Liver (tissue), 3 donors: ENCODE data around the gene XPO5.
"Not testable (repeated sequence)": the region's sequence is repeated elsewhere in the genome, so short reads cannot be mapped to it uniquely, and the experiment has no call there.

ENCODE experiments used
- EGR1 ChIP-seq, 2 donors: IDR thresholded peaks; 2 replicates each; pipeline ENCODE4 v1.6.1; 2016 to 2018; ENCODE audit warnings: antibody characterized with exemption in 2 of 2, low read depth in 2 of 2
- HNF4G ChIP-seq: IDR thresholded peaks from 2 replicates; pipeline ENCODE4 v1.6.1; 2016; ENCODE audit warnings: antibody characterized with exemption
- JUND ChIP-seq, 2 donors: IDR thresholded peaks; 2 replicates each; pipeline ENCODE4 v1.6.1; 2016; ENCODE audit warnings: antibody characterized with exemption in 2 of 2
- RAD21 ChIP-seq, 2 donors: IDR thresholded peaks; 2 replicates each; pipeline ENCODE4 v1.6.1; 2016; ENCODE audit warnings: antibody characterized with exemption in 2 of 2, mild to moderate bottlenecking in 2 of 2
- TAF1 ChIP-seq: conservative IDR thresholded peaks from 2 replicates; pipeline ENCODE4 v1.6.1; 2016; ENCODE audit warnings: antibody characterized with exemption, mild to moderate bottlenecking
- TF ChIP-seq, protein P1 (sequence below): fragments of 150-350 bp; IDR thresholded peaks from 2 replicates; pipeline ENCODE4 v1.5.1; 2017; ENCODE audit warnings: improper control_type of control experiment, low read depth, low read length; ENCODE audit not compliant: missing input control
- TF ChIP-seq, protein P2 (sequence below): IDR thresholded peaks from 2 replicates; pipeline ENCODE4 v1.6.1; 2016; ENCODE audit warnings: antibody characterized with exemption
- TF ChIP-seq, protein P3 (sequence below): IDR thresholded peaks from 2 replicates; pipeline ENCODE4 v1.6.1; 2016; ENCODE audit warnings: antibody characterized with exemption, mild to moderate bottlenecking
- TF ChIP-seq, protein P4 (sequence below): IDR thresholded peaks from 2 replicates; pipeline ENCODE4 v1.6.1; 2016; ENCODE audit warnings: antibody characterized with exemption
- donor health status: healthy.
- donor health status: healthy.

DNA sequence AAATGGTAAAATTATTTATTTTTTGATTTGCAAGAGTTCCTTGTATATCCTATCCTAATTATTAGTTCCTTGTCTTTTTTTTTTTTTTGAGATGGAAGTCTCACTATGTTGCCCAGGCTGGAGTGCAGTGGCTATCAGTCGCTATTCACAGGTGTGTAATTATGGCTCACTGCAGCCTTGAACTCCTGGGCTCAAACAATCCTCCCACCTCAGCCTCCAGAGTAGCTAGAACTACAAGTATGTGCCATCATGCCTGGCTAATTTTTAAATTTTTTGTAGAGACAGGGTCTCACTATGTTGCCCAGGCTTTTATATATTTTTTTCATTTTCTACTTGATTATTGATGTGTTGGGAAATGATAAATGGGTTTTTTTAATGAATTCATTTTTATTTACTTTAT, 13.7 kb upstream of the XPO5 start:
- TF ChIP-seq, protein P1, sequence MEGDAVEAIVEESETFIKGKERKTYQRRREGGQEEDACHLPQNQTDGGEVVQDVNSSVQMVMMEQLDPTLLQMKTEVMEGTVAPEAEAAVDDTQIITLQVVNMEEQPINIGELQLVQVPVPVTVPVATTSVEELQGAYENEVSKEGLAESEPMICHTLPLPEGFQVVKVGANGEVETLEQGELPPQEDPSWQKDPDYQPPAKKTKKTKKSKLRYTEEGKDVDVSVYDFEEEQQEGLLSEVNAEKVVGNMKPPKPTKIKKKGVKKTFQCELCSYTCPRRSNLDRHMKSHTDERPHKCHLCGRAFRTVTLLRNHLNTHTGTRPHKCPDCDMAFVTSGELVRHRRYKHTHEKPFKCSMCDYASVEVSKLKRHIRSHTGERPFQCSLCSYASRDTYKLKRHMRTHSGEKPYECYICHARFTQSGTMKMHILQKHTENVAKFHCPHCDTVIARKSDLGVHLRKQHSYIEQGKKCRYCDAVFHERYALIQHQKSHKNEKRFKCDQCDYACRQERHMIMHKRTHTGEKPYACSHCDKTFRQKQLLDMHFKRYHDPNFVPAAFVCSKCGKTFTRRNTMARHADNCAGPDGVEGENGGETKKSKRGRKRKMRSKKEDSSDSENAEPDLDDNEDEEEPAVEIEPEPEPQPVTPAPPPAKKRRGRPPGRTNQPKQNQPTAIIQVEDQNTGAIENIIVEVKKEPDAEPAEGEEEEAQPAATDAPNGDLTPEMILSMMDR, result not testable (repeated sequence)
- TF ChIP-seq JUND (IDR thresholded peaks at IDR 0.05); RAD21 (IDR thresholded peaks at IDR 0.05); HNF4G; TAF1; EGR1 (IDR thresholded peaks at IDR 0.05; ENCODE audit: low read depth in 2 of 2): not testable (repeated sequence)
- TF ChIP-seq, protein P2, sequence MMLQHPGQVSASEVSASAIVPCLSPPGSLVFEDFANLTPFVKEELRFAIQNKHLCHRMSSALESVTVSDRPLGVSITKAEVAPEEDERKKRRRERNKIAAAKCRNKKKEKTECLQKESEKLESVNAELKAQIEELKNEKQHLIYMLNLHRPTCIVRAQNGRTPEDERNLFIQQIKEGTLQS, result not testable (repeated sequence)
- TF ChIP-seq, protein P3, sequence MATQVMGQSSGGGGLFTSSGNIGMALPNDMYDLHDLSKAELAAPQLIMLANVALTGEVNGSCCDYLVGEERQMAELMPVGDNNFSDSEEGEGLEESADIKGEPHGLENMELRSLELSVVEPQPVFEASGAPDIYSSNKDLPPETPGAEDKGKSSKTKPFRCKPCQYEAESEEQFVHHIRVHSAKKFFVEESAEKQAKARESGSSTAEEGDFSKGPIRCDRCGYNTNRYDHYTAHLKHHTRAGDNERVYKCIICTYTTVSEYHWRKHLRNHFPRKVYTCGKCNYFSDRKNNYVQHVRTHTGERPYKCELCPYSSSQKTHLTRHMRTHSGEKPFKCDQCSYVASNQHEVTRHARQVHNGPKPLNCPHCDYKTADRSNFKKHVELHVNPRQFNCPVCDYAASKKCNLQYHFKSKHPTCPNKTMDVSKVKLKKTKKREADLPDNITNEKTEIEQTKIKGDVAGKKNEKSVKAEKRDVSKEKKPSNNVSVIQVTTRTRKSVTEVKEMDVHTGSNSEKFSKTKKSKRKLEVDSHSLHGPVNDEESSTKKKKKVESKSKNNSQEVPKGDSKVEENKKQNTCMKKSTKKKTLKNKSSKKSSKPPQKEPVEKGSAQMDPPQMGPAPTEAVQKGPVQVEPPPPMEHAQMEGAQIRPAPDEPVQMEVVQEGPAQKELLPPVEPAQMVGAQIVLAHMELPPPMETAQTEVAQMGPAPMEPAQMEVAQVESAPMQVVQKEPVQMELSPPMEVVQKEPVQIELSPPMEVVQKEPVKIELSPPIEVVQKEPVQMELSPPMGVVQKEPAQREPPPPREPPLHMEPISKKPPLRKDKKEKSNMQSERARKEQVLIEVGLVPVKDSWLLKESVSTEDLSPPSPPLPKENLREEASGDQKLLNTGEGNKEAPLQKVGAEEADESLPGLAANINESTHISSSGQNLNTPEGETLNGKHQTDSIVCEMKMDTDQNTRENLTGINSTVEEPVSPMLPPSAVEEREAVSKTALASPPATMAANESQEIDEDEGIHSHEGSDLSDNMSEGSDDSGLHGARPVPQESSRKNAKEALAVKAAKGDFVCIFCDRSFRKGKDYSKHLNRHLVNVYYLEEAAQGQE, result not testable (repeated sequence)
- TF ChIP-seq, protein P4, sequence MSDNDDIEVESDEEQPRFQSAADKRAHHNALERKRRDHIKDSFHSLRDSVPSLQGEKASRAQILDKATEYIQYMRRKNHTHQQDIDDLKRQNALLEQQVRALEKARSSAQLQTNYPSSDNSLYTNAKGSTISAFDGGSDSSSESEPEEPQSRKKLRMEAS, result not testable (repeated sequence)
